HG02870 (cell line): ENCODE results near the gene FAM43B.

ENCODE experiments used
- ATAC-seq: cut with Tn5 transposase; IDR thresholded peaks from one replicate; pipeline ENCODE4 v1.9.1; 2021; ENCODE audit warnings: mild to moderate bottlenecking, moderate library complexity; ENCODE audit not compliant: unreplicated experiment

The FAM43B gene

GRCh38 chr1:20589331-20590278, 37.2 kb downstream of the FAM43B start:
- ATAC-seq = no peak

GRCh38 chr1:20590306-20590777, 38.0 kb downstream of the FAM43B start:
- no peak for ATAC-seq

GRCh38 chr1:20593756-20594155, 41.4 kb downstream of the FAM43B start:
- ATAC-seq = no peak

GRCh38 chr1:20594746-20595145, 42.4 kb downstream of the FAM43B start:
- no peak for ATAC-seq

DNA sequence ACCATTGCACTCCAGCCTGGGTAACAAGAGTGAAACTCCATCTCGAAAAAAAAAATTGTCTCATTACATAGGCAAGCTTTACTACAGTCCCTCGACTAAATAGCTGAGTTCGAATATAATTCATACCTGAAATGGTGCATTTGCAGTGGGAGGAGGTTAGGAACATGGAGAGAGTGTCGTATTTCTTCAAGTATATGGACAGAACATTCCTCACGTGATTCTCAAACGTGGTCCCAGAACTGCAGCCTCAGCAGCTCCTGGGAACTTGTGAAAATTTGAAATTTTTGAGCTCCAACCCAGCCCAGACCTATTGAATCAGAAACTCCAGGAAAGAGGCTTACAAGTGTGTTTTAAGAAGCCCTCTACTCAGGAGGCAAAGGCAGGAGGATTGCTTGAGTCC, 43.7 kb downstream of the FAM43B start:
- ATAC-seq = no peak

- no peak for ATAC-seq
These were observed 45.3 kb downstream of the FAM43B start for GRCh38 chr1:20597650-20598049.

DNA sequence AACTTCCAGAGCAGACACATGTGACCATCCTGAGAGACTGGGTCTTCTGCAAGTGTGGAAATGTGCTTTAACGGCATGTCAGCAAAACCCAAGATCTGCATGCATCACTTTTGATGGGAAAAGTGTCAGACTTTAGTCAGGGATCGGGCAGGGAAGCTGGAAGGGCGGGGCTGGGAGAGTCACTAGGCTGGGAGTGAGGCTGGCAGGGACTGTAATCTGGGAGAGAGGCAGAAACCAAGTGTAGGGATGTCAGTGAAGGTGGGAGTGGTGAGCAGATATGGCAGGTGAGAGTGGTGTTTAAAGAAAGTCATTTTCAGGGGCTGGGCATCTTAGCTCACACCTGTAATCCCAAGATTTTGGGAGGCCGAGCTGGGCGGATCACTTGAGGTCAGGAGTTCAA, 47.8 kb downstream of the FAM43B start:
- no peak for ATAC-seq

- ATAC-seq = no peak
These were observed 48.9 kb downstream of the FAM43B start for GRCh38 chr1:20601129-20601825.

DNA sequence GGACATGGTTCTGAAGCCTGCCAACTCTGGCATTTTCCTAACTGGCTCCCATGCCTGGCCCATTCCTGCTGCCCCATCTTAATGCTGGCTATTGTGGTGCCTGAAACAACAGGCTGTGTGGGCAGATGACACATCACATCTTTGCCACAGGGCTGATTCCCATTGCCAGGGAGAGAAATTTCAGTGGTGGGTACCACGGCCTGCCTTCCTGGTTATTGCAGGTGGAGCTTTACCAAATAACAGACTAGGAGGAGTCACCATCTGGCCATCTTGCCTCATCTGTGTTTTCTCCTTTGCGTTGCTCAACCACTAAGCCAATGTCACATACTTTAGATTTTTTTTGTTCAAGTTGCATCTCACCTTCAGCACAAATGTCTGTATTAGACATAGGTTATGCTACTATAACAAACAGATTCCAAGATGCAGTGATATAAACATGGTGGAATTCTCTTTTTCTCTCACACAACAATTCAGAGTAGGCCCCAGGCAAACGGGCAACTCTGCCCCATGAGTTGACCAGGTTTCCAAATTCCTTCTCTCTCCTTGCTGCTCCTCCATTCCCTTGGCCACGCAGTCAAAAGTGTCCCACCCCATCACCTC, 50.6 kb downstream of the FAM43B start:
- no peak for ATAC-seq

DNA sequence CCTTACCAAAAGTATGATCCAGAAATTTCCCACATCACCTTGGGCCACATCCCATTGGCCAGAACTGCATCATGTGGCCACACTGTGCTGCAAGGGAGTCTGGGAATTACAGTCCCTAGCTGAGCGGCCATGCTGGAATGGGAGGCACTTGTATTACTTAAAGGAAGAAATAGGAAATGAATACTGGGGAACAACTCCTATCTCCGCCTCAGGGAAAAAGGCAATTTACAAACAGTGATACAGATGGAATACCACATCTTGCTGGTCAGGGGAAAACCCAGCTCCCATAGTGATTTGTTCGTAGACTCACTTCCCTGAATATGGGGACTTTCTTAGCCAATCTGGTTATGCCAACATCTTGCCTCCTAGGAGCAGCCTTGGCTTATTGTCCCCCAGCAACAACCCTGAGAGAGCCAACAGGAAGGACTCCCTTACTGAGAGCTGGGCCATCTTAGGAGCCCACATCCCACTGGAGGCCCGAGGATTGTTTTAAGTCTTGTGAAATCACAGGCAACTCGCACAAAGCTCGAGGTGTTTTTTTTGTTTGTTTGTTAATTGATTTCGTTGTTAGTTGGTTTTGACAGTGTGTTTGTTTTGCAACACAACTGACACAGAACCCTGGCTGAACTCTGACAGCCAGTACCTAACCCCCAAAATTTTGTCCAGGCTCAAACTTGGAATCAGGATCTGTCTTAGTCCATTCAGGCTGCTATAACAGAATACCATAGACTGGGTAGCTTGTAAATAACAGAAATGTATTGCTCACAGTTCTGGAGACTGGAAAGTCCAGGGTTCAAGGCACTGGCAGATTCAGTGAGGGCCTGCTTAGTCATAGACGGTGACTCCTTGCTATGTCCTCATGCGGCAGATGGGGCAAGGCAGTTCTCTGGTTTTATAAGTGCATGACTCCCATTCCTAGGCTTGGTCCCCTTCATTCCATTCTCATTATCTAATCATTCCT, 51.4 kb downstream of the FAM43B start:
- no peak for ATAC-seq
